GM12873 (cell line): ENCODE measurements around the gene OSBPL6.

Experiments used
- TF ChIP-seq, protein P1 (sequence below): IDR thresholded peaks from 2 replicates; pipeline ENCODE4 v1.5.1; 2012; ENCODE audit warnings: low read depth, mild to moderate bottlenecking, moderate library complexity, low read length, control low read depth; ENCODE audit not compliant: insufficient read depth; ENCODE audit errors: missing control alignments

OSBPL6 gene

DNA sequence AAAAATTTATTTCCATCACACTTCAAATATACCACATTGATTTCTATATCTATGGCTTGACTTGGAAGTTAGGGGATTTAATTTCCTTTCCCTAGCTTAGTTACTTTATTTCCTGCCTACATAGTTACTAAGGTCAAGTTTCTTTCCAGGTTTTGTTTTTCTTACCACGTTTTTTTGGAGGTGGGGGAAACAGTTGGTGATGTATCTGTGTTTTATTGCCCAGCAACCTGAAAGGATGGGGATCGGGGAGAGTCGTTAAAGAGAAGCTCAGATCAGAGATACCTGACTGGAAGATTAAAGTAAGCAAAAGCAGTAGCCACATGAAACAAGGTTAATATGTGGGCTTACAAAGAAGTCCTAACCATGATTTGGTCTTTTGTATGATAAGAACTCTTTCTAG, 127.8 kb downstream of the OSBPL6 start:
- TF ChIP-seq, protein P1, sequence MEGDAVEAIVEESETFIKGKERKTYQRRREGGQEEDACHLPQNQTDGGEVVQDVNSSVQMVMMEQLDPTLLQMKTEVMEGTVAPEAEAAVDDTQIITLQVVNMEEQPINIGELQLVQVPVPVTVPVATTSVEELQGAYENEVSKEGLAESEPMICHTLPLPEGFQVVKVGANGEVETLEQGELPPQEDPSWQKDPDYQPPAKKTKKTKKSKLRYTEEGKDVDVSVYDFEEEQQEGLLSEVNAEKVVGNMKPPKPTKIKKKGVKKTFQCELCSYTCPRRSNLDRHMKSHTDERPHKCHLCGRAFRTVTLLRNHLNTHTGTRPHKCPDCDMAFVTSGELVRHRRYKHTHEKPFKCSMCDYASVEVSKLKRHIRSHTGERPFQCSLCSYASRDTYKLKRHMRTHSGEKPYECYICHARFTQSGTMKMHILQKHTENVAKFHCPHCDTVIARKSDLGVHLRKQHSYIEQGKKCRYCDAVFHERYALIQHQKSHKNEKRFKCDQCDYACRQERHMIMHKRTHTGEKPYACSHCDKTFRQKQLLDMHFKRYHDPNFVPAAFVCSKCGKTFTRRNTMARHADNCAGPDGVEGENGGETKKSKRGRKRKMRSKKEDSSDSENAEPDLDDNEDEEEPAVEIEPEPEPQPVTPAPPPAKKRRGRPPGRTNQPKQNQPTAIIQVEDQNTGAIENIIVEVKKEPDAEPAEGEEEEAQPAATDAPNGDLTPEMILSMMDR: no peak

DNA sequence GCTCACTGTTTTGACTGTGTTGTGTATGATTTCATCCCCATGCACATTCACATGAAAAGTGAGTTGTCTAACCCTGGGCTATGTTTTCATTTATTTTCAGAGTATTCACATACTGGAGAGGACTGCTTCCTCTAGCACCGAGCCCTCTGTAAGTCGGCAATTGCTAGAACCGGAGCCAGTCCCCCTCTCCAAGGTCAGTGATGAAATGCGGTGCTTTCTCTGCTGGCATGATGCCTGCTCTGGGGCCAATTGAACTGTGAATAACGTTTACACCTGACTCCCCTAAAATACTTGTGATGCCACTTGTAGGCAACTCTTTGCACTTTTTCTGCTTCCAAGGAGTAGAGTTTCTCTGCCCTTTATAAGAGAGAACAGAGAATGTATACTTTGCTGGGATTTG, 129.8 kb downstream of the OSBPL6 start:
- TF ChIP-seq, protein P1: no peak

DNA sequence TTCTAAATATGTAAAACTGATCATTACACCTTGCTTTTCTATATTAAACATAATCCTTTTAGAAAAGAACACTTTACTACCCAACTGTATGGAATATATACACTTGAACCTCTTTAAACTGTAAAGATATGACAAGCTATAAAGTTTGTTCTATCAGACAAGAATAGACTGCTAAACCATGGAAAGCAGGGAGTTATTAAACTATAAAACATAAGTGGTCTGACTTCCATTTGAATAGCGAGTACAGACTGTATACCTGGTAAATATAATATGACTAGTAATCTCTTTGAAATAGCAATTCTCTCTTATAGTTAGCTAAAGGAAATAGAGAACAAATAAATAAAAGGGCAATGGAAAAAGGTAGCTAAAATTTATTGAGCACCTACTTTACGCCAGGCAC, 131.0 kb downstream of the OSBPL6 start:
- TF ChIP-seq, protein P1: no peak

DNA sequence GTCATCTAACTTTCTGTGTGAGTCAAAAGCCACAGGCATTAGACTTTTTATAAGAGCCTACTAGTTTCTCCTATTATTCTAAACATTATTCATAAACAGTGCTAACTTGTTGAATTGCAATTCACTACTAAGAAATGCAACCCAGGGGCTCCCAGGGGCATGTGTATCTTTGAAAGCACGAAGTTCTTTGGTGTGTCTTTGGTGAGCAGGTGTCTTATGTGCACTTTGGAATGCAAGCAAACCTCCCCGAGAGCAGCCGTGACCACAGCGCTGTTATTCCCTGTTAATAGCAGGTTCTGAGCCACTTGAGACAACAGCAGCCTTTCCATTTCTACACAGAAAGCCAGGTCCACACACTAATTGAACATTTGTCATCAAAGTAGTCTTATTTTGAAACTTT, 133.2 kb downstream of the OSBPL6 start:
- TF ChIP-seq, protein P1: no peak

DNA sequence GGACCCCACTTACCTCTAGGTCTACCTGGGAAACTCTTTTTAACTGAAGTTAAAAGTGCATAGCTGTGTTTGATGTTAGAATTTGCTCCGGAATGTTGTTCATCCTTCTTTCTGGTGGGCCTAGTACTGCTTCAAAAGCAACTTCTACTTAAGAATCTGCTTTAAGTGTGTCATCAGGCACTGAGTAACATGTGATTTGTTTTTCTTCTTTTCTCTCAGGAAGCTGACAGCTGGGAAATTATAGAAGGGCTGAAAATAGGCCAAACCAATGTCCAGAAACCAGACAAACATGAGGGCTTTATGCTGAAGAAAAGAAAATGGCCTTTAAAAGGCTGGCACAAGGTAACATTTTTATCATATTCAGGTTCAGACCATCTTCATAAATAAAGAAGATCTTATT, 133.7 kb downstream of the OSBPL6 start:
- TF ChIP-seq, protein P1: no peak

- TF ChIP-seq, protein P1: no peak
These were observed 136.1 kb downstream of the OSBPL6 start for GRCh38 chr2:178330175-178331017.

DNA sequence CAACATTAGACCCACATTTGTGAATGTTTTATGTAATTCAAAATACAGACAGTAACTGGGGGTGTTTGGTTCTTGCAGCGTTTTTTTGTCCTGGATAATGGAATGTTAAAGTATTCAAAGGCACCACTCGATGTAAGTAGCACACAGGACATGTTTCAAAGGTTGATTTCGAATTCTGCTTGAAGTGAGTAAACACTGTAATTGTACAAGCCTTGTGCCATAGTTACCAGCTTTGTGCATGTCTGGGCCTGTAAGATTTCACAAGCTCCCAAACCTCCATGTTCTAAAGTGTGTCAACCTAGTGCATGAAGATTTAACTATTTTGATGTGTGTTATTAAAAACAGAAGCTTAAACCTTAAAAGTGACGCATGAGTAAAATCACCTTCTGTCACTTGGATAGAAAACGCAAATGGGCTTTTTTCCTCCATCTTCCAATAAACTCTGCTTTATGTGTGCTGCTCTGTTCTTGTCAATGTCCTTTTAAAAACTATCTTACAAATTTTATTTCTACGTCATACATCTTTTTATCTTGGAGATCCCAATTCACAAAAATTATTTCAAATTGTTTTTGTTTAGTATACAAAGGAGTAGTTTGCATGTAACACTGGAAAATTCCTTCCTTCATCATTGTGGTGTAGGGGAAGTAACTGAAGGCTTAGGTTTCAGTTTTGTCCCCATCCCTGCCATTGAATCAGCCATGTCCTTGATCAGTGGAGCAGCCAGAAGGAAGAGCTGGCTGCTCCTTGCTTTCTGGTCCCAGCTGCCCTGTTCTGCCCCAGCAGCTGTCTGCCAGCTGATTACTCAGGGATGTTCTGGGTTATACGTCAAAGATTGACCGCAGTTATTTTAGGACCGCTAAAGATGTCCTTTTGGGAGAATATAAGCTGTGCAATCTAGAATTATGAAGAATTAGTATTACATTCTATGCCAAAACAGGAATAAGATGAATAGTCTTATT, 137.4 kb downstream of the OSBPL6 start:
- TF ChIP-seq, protein P1: no peak
